Limb (tissue), 2 donors: ENCODE measurements around the gene HEXD.
"Not testable (repeated sequence)": the region's sequence is repeated elsewhere in the genome, so short reads cannot be mapped to it uniquely, and the experiment has no call there.

ENCODE experiments used
- DNase-seq, 2 donors: peaks; one replicate each; pipeline ENCODE4 v3.0.0-alpha.2; 2016; ENCODE audit errors: extremely low spot score in 2 of 2

Gene HEXD

GRCh38 chr17:82439829-82440365, 21.8 kb downstream of the HEXD start:
- DNase-seq: no peak

DNA sequence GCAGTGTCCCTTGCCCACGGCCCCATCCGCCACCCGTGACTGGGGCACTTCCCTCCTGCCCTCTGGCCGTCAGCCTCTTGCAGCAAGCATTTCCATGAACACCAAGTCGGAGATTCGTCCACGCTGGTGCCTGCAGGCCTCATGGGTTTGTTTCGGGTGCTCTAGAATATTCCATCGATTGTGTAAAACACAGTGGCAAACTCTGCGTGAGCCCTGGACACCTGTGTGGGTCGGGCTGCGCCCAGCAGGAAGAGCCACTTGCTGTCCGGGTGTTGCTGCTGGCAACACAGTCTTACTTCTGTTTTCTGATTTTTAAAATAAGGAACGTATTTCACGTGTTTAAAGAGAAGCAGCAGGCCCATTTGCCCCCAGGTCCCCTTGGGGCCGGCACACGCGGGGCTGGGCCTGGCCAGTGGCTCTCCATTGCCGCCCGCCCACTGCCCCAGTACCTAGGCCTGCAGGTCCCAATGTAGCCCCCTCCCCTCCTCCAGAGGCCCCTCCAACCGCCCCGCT, 22.4 kb downstream of the HEXD start:
- DNase-seq: no peak

- DNase-seq: peak; percentile 24 to 63
These were observed 23.0 kb downstream of the HEXD start for GRCh38 chr17:82440991-82441627.

GRCh38 chr17:82441691-82442487, 23.7 kb downstream of the HEXD start:
- no peak for DNase-seq

GRCh38 chr17:82442643-82443464, 24.7 kb downstream of the HEXD start:
- no peak for DNase-seq

- DNase-seq: no peak
These were observed 25.5 kb downstream of the HEXD start for GRCh38 chr17:82443465-82444283.

DNA sequence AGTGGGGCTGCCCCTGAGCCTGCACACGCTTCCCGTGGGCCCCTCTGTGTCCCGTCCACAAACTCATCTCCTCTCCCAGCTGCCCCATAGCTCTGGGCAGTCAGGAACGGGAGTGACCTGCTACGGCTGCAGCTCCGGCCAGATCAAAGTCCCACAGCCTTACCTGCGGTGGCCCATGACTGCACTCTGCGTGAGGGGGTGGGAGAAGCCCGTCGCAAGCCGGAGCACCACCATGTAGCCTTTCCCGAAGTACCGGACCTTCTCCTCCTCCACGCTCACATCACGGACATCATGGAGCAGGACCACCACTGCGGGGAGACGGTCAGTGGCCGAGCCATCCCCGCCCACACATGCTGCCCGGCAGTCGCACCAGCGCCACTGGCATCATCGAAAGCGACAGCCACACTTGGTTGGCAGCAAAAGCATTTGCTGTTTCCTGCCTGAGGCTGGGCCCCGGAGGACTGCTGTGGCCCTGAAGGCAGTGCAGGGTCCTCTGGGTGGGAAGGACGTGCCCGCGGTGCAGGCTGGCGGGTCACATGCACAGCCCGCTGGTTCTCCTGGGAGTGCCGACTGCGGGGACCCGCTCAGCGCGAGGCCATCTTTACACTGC, 26.2 kb downstream of the HEXD start:
- DNase-seq: no peak

DNA sequence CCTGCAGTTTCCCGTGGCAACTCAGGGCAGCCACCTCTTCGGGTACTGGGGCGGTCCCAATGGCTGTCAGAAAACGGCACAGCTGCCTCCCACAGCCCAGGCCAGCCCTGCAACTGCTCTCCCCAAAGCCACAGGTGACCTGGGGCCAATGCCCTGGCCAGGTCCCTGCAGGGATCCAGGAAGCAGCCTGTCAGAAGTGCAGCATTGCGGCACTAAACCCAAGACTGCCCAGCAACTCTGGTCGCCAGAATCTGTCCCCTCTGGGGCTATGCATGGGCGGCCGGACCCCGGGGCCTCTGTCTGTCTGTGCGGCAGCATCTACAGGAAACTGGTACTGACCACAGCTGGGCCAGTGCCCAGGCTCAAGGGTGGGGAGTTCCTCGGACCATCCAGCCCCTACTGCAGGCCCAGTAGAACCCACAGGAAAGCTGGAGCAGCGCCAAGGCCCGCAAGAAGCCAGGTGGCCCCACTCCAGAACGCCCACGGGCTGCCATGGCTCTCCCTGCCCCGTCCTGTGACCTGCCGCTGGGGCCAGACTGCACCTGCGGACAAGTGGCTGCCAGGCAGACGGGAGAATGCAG, 26.9 kb downstream of the HEXD start:
- no peak for DNase-seq

DNA sequence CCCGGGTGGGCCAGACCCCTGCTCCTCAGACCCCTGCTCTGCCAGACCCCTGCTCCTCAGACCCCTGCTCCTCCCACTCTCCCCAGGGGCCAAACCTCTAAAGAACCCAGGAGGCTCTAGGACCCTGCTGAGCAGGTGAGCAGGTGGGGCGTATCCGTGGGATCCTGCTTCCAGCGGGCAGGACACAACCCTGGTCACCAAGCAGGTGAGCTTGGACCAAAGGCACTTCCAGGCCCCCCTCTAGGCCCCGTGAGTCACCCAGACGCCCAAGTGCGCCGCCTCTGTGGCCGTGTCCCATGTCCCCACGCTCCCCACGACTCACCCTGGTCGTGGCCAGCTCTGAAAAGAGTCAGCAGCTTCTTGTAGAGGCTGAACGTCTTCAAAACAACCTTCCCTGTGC, 27.4 kb downstream of the HEXD start:
- no peak for DNase-seq

GRCh38 chr17:82446124-82446523, 28.0 kb downstream of the HEXD start:
- no peak for DNase-seq

- DNase-seq: no peak
These were observed 28.5 kb downstream of the HEXD start for GRCh38 chr17:82446649-82447048.

- DNase-seq: no peak
These were observed 29.7 kb downstream of the HEXD start for GRCh38 chr17:82447876-82448275.

GRCh38 chr17:82449131-82449882, 31.2 kb downstream of the HEXD start:
- DNase-seq: no peak

DNA sequence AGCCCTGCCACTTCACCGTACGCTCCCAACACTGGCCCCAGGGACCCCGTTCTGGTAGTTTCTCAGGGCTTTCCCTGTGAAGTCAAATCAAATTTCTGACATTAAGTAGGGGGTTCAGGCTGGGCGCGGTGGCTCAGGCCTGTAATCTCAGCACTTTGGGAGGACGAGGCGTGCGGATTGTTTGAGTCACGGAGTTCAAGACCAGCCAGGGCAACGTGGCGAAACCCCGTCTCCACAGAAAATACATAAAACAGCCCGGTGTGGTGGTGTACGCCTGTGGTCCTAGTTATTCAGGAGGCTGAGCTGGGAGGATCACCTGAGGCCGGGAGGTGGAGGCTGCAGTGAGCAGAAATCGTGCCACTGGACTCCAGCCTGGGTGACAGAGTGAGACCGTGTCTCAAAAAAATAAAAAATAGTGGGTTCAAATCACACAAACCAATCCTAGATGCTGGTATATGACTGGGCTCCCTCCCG, 31.8 kb downstream of the HEXD start:
- no peak for DNase-seq

DNA sequence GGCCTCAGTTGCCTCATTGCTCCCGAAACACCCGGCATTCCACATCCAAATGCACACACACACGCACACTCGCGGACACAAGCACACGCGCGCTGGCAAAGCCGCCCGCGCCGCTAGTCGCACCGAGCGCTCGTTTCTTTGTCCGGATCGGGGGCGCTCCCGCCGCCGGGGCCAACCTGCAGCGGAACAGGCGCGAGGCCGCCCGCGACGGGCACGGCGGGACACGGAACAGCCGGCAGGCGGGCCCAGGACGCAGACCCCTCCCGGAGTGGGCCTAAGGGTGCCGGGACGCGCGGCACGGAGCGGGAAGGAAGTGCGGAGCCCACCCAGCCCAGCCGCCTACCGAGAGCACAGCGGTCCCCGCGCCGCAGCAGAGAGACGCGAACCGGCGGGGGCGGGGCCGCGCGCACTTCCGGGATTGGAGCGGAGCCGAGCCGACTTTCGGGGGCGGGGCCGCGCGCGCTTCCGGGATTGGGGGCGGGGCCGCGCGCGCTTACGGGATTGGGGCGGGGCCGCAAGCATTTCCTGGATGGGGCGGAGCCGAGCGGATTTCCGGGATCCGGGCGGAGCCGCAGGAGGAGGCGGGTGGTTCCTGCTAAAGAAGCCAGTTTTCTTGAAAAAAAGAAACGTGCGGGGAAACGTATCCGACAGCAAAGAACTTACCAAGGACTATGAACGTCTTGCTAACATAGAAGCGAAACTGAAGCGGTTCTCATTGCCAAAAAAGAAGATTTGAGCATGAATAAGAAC, 32.4 kb downstream of the HEXD start, which contains the start of gene CYBC1:
CYBC1 (minus strand) TSS at position 396 of the 750 bp plus-strand sequence. CDS start 1,498 bp downstream, outside the sequence.
- peak; percentile 93 to 97 for DNase-seq

GRCh38 chr17:82452162-82452561, 34.0 kb downstream of the HEXD start:
- DNase-seq: no peak

- not testable (repeated sequence) for DNase-seq
These were observed 35.0 kb downstream of the HEXD start for GRCh38 chr17:82453151-82453550.

- not testable (repeated sequence) for DNase-seq
These were observed 35.6 kb downstream of the HEXD start for GRCh38 chr17:82453706-82454105.
